ENCODE data around the gene OR7G1. TPM values are rescaled to one million over a fixed set of nuclear protein-coding genes. Genes with fewer than 3 reads are reported as not detected.

The OR7G1 gene, protein sequence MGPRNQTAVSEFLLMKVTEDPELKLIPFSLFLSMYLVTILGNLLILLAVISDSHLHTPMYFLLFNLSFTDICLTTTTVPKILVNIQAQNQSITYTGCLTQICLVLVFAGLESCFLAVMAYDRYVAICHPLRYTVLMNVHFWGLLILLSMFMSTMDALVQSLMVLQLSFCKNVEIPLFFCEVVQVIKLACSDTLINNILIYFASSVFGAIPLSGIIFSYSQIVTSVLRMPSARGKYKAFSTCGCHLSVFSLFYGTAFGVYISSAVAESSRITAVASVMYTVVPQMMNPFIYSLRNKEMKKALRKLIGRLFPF
- not detected for total RNA-seq

DNA sequence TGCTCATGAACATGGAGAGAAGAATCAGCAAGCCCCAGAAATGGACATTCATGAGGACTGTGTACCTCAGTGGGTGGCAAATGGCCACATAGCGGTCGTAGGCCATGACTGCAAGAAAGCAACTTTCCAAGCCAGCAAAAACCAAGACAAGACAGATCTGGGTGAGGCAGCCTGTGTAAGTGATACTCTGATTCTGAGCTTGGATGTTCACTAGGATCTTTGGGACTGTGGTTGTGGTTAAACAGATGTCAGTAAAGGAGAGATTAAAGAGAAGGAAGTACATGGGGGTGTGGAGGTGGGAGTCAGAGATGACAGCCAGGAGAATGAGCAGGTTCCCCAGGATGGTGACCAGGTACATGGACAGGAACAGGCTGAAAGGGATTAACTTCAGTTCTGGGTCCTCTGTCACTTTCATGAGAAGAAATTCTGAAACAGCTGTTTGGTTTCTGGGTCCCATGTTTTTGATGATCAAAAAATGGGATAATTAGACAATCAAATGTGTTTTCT lies at the start of gene OR7G1:
Gene OR7G1, minus strand, starts transcription at position 457 of the 507 bp plus-strand sequence. Its CDS starts 0 bp downstream, at position 457.
- in situ Hi-C loops (cut with MboI; ENCODE audit: low sequenced_read_pairs in 4 of 4) = no loop called here
- TF ChIP-seq, protein P1, sequence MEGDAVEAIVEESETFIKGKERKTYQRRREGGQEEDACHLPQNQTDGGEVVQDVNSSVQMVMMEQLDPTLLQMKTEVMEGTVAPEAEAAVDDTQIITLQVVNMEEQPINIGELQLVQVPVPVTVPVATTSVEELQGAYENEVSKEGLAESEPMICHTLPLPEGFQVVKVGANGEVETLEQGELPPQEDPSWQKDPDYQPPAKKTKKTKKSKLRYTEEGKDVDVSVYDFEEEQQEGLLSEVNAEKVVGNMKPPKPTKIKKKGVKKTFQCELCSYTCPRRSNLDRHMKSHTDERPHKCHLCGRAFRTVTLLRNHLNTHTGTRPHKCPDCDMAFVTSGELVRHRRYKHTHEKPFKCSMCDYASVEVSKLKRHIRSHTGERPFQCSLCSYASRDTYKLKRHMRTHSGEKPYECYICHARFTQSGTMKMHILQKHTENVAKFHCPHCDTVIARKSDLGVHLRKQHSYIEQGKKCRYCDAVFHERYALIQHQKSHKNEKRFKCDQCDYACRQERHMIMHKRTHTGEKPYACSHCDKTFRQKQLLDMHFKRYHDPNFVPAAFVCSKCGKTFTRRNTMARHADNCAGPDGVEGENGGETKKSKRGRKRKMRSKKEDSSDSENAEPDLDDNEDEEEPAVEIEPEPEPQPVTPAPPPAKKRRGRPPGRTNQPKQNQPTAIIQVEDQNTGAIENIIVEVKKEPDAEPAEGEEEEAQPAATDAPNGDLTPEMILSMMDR (IDR thresholded peaks at IDR 0.05 in 4 of 5, conservative IDR thresholded peaks at IDR 0.05 in 1 of 5) = no peak
- H3K4me3 ChIP-seq = no peak within 1 kb of the TSS
- ATAC-seq = no peak
- no peaks in the 10 kb centered on the region for H3K36me3 ChIP-seq
- intact Hi-C loops (cut with DNase I; ENCODE audit: low total_unique reads) = no loop called here
- no peaks in the 10 kb centered on the region for H3K4me1 ChIP-seq
- H3K27me3 ChIP-seq = no peaks in the 10 kb centered on the region
- H3K9me3 ChIP-seq = no peaks in the 10 kb centered on the region
- H3K27ac ChIP-seq = no peak within 1 kb of the TSS
- DNase-seq = no peak

DNA sequence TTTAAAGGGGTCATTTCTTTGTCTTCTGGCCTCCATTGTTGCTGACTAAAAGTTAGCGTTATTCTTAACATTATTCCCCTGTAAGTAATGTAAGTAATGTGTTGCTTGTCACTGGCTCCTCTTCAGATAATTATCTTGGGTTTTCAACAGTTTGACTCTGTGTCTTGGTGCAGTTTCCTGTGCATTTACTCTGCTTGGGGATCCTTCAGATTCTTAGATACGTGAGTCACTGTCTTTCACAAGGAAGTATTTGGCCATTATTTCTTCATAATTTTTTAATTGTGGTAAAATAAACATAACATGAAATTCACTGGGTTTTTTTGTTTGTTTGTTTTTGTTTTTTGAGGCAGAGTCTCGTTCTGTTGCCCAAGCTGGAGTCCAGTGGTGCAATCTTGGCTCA lies 49.7 kb upstream of the OR7G1 start:
- no peak for ATAC-seq
- no peak overlapping the region for H3K4me3 ChIP-seq
- H3K9me3 ChIP-seq = peaks cover 0 to 5% (median 0%) of the 10 kb centered on the region in 3 donors
- DNase-seq = no peak
- H3K27me3 ChIP-seq = no peaks in the 10 kb centered on the region
- no peaks in the 10 kb centered on the region for H3K4me1 ChIP-seq
- in situ Hi-C loops (cut with MboI; ENCODE audit: low sequenced_read_pairs in 4 of 4) (loop anchor here in 1 of 4 donors (10.0 kb wide), 1 partner anchor 60 kb away; the partner anchor contains the start of gene OR7G2), intact Hi-C loops (cut with DNase I; ENCODE audit: low total_unique reads) (no loop called here)
- peaks cover 24 to 66% of the 10 kb centered on the region in 2 donors for H3K36me3 ChIP-seq
- H3K27ac ChIP-seq = no peak overlapping the region
- TF ChIP-seq, protein P1 (IDR thresholded peaks at IDR 0.05 in 4 of 5, conservative IDR thresholded peaks at IDR 0.05 in 1 of 5) = no peak
- TF ChIP-seq POLR2A (IDR thresholded peaks at IDR 0.05) = no peak

DNA sequence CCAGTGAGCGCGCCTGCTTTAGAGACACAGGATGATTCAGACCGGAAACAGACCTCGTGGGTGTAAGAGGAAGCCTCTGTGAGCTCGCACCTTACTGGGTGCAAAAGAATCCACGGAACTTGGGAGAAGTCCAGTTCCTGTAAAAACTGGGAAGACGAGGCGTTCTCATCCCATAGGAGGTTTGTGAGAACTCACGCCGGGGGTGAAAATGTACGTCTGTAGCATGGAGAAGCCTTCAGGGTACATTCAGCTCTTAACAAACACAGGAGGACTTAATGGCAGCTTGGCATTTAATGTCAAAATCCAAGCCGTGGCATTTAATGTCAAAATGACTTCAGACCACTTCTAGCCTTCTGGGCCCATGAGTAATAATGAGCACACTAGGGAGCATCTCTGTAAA lies 45.9 kb upstream of the OR7G1 start:
- intact Hi-C loops (cut with DNase I; ENCODE audit: low total_unique reads) (no loop called here), in situ Hi-C loops (cut with MboI; ENCODE audit: low sequenced_read_pairs in 4 of 4) (loop anchor here in 1 of 4 donors (10.0 kb wide), 1 partner anchor 57 kb away; the partner anchor contains the start of gene OR7G2)
- DNase-seq (no peak), ATAC-seq (no peak)
- no peak for TF ChIP-seq POLR2A (IDR thresholded peaks at IDR 0.05)
- TF ChIP-seq, protein P1 (IDR thresholded peaks at IDR 0.05 in 4 of 5, conservative IDR thresholded peaks at IDR 0.05 in 1 of 5) = no peak
- Histone ChIP-seq H3K4me1 (no peaks in the 10 kb centered on the region), H3K9me3 (peaks cover 0 to 5% (median 0%) of the 10 kb centered on the region in 3 donors), H3K27me3 (no peaks in the 10 kb centered on the region), H3K27ac (no peak overlapping the region), H3K36me3 (peaks cover 40 to 100% of the 10 kb centered on the region in 2 donors), H3K4me3 (no peak overlapping the region)

DNA sequence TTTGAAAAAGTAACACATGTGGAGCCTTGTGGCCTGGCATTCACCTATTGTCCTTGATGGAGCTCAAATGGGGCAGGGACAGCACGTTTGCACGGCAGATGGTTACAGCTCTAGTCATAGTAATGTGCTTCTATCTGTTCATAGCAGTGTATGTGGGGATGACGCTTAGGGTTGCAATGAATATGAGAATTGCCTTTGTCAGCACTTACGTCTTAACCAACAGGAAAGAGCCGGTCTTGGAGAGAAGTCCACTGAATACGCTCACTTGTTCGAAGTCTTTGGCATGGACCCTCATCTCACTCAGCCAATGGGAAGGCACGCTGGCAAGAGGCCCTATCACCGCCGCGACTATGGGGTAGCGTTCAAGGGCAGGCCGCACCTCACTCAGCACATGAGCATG lies 44.3 kb upstream of the OR7G1 start:
- TF ChIP-seq POLR2A (IDR thresholded peaks at IDR 0.05) = no peak
- TF ChIP-seq, protein P1 (IDR thresholded peaks at IDR 0.05 in 4 of 5, conservative IDR thresholded peaks at IDR 0.05 in 1 of 5) = no peak
- in situ Hi-C loops (cut with MboI; ENCODE audit: low sequenced_read_pairs in 4 of 4) = loop anchor here in 1 of 4 donors (10.0 kb wide), 1 partner anchor 55 kb away; the partner anchor contains the start of gene OR7G2

More for the DNA sequence above, 44.3 kb upstream of the OR7G1 start:
- Histone ChIP-seq H3K9me3 (peaks cover 0 to 5% (median 0%) of the 10 kb centered on the region in 3 donors), H3K4me3 (no peak overlapping the region), H3K4me1 (no peaks in the 10 kb centered on the region), H3K36me3 (peaks cover 40 to 88% of the 10 kb centered on the region in 2 donors), H3K27me3 (no peaks in the 10 kb centered on the region), H3K27ac (no peak overlapping the region)
- DNase-seq (no peak), ATAC-seq (no peak)
- intact Hi-C loops (cut with DNase I; ENCODE audit: low total_unique reads) = no loop called here

All from gastrocnemius medialis (tissue), 4 donors.